Measurements from ENCODE around the gene PRUNE1.

- no peak for TF ChIP-seq SUZ12 (IDR thresholded peaks at IDR 0.05; ENCODE audit: extremely low read depth, insufficient read depth, insufficient read length)
- no peak for TF ChIP-seq YY1 (IDR thresholded peaks at IDR 0.05; ENCODE audit: insufficient read depth, insufficient read length)
These were observed 2.4 kb upstream of the PRUNE1 start for GRCh38 chr1:151005729-151006319.
